ENCODE results near the gene APH1B.

GRCh38 chr15:63231706-63232105 is 45.7 kb upstream of the APH1B start:
- TF ChIP-seq CTCF (IDR thresholded peaks at IDR 0.05 in 8 of 11, conservative IDR thresholded peaks at IDR 0.05 in 3 of 11), result no peak
- TF ChIP-seq POLR2A (IDR thresholded peaks at IDR 0.05), result no peak
- TF ChIP-seq POLR2AphosphoS5 (IDR thresholded peaks at IDR 0.05), result no peak
